Right lobe of liver (tissue), 6 donors: ENCODE measurements around the gene PIEZO2. TPM values are rescaled to one million over a fixed set of nuclear protein-coding genes. Genes with fewer than 3 reads are reported as not detected.

Source experiments
- ATAC-seq, 4 donors: fragments of 200-7000 bp; cut with Tn5 transposase; one replicate each; pipeline ENCODE4 v1.9.1; 2020; ENCODE audit warnings: mild to moderate bottlenecking in 4 of 4, moderate library complexity in 4 of 4
- DNase-seq, 3 donors: peaks; one replicate each; pipeline ENCODE4 v3.0.0-alpha.2; 2020
- H3K27ac ChIP-seq, 3 donors: fragments of 200-600 bp; one replicate each; pipeline ENCODE4 v1.8.0; 2022
- H3K27me3 ChIP-seq, 2 donors: fragments of 200-600 bp; one replicate each; pipeline ENCODE4 v1.8.0; 2022
- H3K36me3 ChIP-seq, 4 donors: fragments of 200-600 bp; sonication (generic) in 1 of 4; one replicate each; pipeline versions ENCODE4 v1.5.1 to v1.8.0; 2017 to 2022; ENCODE audit warnings: control low read depth in 1 of 4
- H3K4me1 ChIP-seq, 4 donors: fragments of 200-600 bp; sonication (generic) in 1 of 4; one replicate each; pipeline versions ENCODE4 v1.5.1 to v1.8.0; 2017 to 2022; ENCODE audit warnings: control low read depth in 1 of 4
- H3K4me3 ChIP-seq, 3 donors: fragments of 200-600 bp; one replicate each; pipeline ENCODE4 v1.8.0; 2022
- H3K9me3 ChIP-seq, 4 donors: fragments of 200-600 bp; sonication (generic) in 1 of 4; one replicate each; pipeline versions ENCODE4 v1.5.1 to v1.8.0; 2017 to 2022; ENCODE audit warnings: control low read depth in 1 of 4
- CTCF ChIP-seq, 4 donors: fragments of 200-600 bp in 3 of 4; fragments of 450-650 bp in 1 of 4; IDR thresholded peaks; one replicate each; pipeline versions ENCODE4 v1.5.1 to v1.8.0; 2016 to 2022; ENCODE audit warnings: antibody characterized with exemption in 4 of 4, mild to moderate bottlenecking in 2 of 4
- POLR2A ChIP-seq: fragments of 450-650 bp; IDR thresholded peaks from one replicate; pipeline ENCODE4 v1.6.1; 2017; ENCODE audit warnings: antibody characterized with exemption, mild to moderate bottlenecking
- WGBS: methylation state at CpG from one replicate; pipeline ENCODE4 v1.1.6; 2018; ENCODE audit warnings: low coverage, low lambda C conversion rate; ENCODE audit not compliant: insufficient coverage; ENCODE audit errors: missing lambda C conversion rate; 5-methylcytosine and 5-hydroxymethylcytosine counted together
- intact Hi-C, 2 donors: fragments of 100-400 bp; cut with DNase I; formaldehyde crosslinking; loops; one replicate each; pipeline versions ENCODE4 v1.11.2 to v1.14.1; 2022
- total RNA-seq, 6 experiments: library from RNA; depleted of rRNA in 2 of 6; stranded (reverse); fragments of >200 nt in 2 of 6; fragmentation: NEBNext Ultra II Directional in 3 of 6; extraction: Animal tissue kit (Norgen Biotek cat#: 25700) in 3 of 6; gene quantifications; one replicate each; pipeline versions ENCODE4 v1.1.0 to v1.2.4, GENCODE V29; 2016 to 2023
- donor health status: DM: no; HTN: yes; CAD: no.
- donor health status: DM: no; HTN: no; CAD: no.
- donor health status: DM: no; HTN: no; CAD: no.
- donor health status: DM: no; HTN: yes; CAD: no.
- donor health status: DM: no; HTN: yes; CAD: no.

PIEZO2 gene
- total RNA-seq, 6 experiments from 2014 or later: 6.6 to 16.9 (median 10.1) TPM

GRCh38 chr18:11110509-11110908, 38.9 kb downstream of the PIEZO2 start:
- Histone ChIP-seq H3K4me3 (no peak overlapping the region), H3K27ac (no peak overlapping the region), H3K9me3 (no peaks in the 10 kb centered on the region), H3K36me3 (no peaks in the 10 kb centered on the region), H3K27me3 (no peaks in the 10 kb centered on the region), H3K4me1 (peaks cover 0 to 33% (median 11%) of the 10 kb centered on the region in 4 donors)
- 100% methylated on average over 3 of the region's 16 CpGs for WGBS
- DNase-seq (no peak), ATAC-seq (peak; percentile 25 to 65 (median 40))
- TF ChIP-seq CTCF (IDR thresholded peaks at IDR 0.05) (no peak), POLR2A (no peak)
- intact Hi-C loops: no loop called here

GRCh38 chr18:11108947-11109346, 40.4 kb downstream of the PIEZO2 start:
- 46% methylated on average over 3 of the region's 3 CpGs for WGBS
- no peak overlapping the region for H3K27ac ChIP-seq
- no peak overlapping the region for H3K4me3 ChIP-seq
- ATAC-seq (no peak), DNase-seq (no peak)
- intact Hi-C loops: no loop called here
- no peaks in the 10 kb centered on the region for H3K27me3 ChIP-seq
- TF ChIP-seq CTCF (IDR thresholded peaks at IDR 0.05) (no peak), POLR2A (no peak)
- H3K36me3 ChIP-seq: no peaks in the 10 kb centered on the region
- H3K9me3 ChIP-seq: no peaks in the 10 kb centered on the region
- peaks cover 0 to 26% (median 4%) of the 10 kb centered on the region in 4 donors for H3K4me1 ChIP-seq

DNA sequence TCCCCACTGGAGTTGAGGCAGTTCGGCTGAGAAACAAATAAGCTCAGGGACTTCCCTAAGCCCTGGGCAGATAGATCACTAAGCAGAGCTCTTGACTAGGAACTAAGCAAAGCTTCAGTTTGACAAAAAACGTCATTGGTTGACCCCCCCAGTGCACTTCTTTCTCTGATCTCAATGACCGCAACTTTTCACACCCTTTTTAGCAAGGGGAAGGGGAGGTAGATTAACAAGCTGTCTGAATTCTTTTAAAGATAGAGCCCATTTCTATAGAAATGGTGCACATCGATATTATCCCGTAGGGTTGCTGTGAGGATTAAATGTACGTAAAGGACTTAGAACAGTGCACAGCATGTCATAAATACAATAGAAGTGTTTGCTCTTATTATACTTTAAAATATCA, 42.5 kb downstream of the PIEZO2 start:
- no peak overlapping the region for H3K4me3 ChIP-seq
- ATAC-seq (no peak), DNase-seq (no peak)
- intact Hi-C loops: no loop called here
- peaks cover 0 to 11% (median 0%) of the 10 kb centered on the region in 4 donors for H3K4me1 ChIP-seq
- no peak overlapping the region for H3K27ac ChIP-seq
- 78% methylated on average over 4 of the region's 6 CpGs for WGBS
- no peaks in the 10 kb centered on the region for H3K27me3 ChIP-seq
- no peak for TF ChIP-seq POLR2A
- no peak for TF ChIP-seq CTCF (IDR thresholded peaks at IDR 0.05)
- H3K36me3 ChIP-seq: no peaks in the 10 kb centered on the region
- H3K9me3 ChIP-seq: no peaks in the 10 kb centered on the region

GRCh38 chr18:11105463-11105862, 43.9 kb downstream of the PIEZO2 start:
- Histone ChIP-seq H3K27me3 (no peaks in the 10 kb centered on the region), H3K4me3 (no peak overlapping the region), H3K4me1 (peaks cover 0 to 11% (median 0%) of the 10 kb centered on the region in 4 donors), H3K27ac (no peak overlapping the region), H3K36me3 (no peaks in the 10 kb centered on the region), H3K9me3 (no peaks in the 10 kb centered on the region)
- DNase-seq: no peak
- TF ChIP-seq POLR2A: no peak
- TF ChIP-seq CTCF (IDR thresholded peaks at IDR 0.05): no peak
- intact Hi-C loops: no loop called here
- ATAC-seq: peak in 2 of 4 donors; percentile 31 to 36
- 62% methylated on average over 6 of the region's 6 CpGs for WGBS

GRCh38 chr18:11104307-11104706, 45.1 kb downstream of the PIEZO2 start:
- TF ChIP-seq POLR2A: no peak
- TF ChIP-seq CTCF (IDR thresholded peaks at IDR 0.05): no peak
- Histone ChIP-seq H3K4me3 (no peak overlapping the region), H3K27ac (no peak overlapping the region), H3K27me3 (no peaks in the 10 kb centered on the region), H3K9me3 (no peaks in the 10 kb centered on the region), H3K36me3 (no peaks in the 10 kb centered on the region), H3K4me1 (peaks cover 0 to 11% (median 0%) of the 10 kb centered on the region in 4 donors)
- ATAC-seq (peak; percentile 98), DNase-seq (peak; percentile 76 to 91 (median 85))
- WGBS: no CpG with 5 or more reads among the region's 5 CpGs
- intact Hi-C loops: no loop called here
